DND-41 (cell line): ENCODE results near the gene PDIK1L.

Source experiments
- CTCF ChIP-seq: IDR thresholded peaks from 2 replicates; pipeline ENCODE4 v1.5.1; 2012; ENCODE audit warnings: borderline replicate concordance, low read length, moderate library complexity, mild to moderate bottlenecking; ENCODE audit not compliant: poor library complexity, severe bottlenecking; ENCODE audit errors: extremely low read depth
- EZH2 ChIP-seq: IDR thresholded peaks from 3 replicates; pipeline ENCODE4 v1.6.1; 2012; ENCODE audit warnings: borderline replicate concordance, low read depth, mild to moderate bottlenecking, moderate library complexity, low read length, inconsistent platforms; ENCODE audit not compliant: severe bottlenecking

DNA sequence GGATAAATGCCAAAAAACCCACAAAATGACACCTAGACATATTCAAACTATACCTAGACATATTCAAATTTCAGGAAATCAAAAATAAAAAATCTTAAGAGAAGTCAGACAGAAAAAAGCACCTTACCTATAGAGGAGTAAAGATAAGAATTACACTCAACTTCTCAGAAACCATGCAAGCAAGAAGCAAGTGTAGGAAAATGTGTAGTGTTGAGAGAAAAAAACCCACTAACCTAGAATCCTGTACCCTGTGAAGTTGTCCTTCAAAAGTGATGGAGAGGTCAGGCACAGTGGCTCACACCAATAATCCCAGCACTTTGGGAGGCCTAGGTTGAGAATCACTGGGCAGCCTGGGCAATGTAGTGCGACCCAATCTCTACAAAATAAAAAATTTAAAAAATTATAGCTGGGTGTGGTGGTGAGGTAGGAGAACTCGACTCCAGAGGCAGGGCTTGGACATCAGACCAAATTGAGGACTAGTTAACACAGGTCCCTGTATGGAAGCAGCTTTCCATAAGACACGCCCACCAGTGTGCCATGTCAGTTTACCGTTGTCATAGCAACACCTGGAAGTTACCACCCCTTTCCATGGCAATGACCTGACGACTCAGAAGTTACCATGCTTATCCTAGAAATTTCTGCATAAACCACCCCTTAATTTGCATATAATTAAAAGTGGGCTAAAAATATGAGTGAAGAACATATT, 20.7 kb downstream of the PDIK1L start:
- TF ChIP-seq CTCF (no peak), EZH2 (no peak)
